ENCODE measurements around the gene KCNA2.

The KCNA2 gene

GRCh38 chr1:110565565-110565964 is 40.6 kb downstream of the KCNA2 start:
- no peak overlapping the region for H3K27ac ChIP-seq
- no peak overlapping the region for H2AFZ ChIP-seq
- H3K4me2 ChIP-seq (ENCODE audit: low read length), result no peak overlapping the region
- no peaks in the 10 kb centered on the region for H3K4me1 ChIP-seq
- H3K79me2 ChIP-seq, result no peaks in the 10 kb centered on the region
- H3K36me3 ChIP-seq (ENCODE audit: control insufficient read depth, insufficient read depth, low read length), result no peaks in the 10 kb centered on the region
- H3K9me3 ChIP-seq (ENCODE audit: control insufficient read depth, low read length), result no peaks in the 10 kb centered on the region
- no peak overlapping the region for H3K9ac ChIP-seq
- H3K27me3 ChIP-seq (ENCODE audit: control insufficient read depth, insufficient read depth, low read length), result no peaks in the 10 kb centered on the region
- TF ChIP-seq, protein P1, sequence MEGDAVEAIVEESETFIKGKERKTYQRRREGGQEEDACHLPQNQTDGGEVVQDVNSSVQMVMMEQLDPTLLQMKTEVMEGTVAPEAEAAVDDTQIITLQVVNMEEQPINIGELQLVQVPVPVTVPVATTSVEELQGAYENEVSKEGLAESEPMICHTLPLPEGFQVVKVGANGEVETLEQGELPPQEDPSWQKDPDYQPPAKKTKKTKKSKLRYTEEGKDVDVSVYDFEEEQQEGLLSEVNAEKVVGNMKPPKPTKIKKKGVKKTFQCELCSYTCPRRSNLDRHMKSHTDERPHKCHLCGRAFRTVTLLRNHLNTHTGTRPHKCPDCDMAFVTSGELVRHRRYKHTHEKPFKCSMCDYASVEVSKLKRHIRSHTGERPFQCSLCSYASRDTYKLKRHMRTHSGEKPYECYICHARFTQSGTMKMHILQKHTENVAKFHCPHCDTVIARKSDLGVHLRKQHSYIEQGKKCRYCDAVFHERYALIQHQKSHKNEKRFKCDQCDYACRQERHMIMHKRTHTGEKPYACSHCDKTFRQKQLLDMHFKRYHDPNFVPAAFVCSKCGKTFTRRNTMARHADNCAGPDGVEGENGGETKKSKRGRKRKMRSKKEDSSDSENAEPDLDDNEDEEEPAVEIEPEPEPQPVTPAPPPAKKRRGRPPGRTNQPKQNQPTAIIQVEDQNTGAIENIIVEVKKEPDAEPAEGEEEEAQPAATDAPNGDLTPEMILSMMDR (IDR thresholded peaks at IDR 0.05), result no peak
- no peak overlapping the region for H3K4me3 ChIP-seq (ENCODE audit: low read depth, low read length)

DNA sequence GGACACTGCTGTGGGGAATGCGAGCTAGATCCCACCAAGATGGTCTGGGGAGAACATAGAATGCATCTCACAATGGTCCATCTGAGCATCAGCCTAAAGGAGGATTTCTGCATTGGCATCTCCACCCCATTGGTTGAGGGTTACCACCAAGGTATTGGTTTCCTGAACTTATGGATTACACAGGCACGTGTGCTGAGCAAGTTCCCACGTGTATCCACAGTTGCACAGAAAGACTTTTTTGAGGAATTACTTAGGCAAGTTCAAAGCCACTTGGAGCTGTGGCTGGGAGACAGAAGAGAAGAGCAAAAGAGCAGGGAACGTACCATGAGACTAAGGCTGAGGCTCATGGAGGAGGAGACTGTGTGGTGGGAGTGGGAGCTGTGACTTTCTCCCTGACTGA is 43.1 kb downstream of the KCNA2 start:
- no peak overlapping the region for H2AFZ ChIP-seq
- no peaks in the 10 kb centered on the region for H3K9me3 ChIP-seq (ENCODE audit: control insufficient read depth, low read length)
- no peak overlapping the region for H3K27ac ChIP-seq
- H3K4me1 ChIP-seq, result no peaks in the 10 kb centered on the region
- H3K27me3 ChIP-seq (ENCODE audit: control insufficient read depth, insufficient read depth, low read length), result no peaks in the 10 kb centered on the region
- H3K9ac ChIP-seq, result no peak overlapping the region
- H3K36me3 ChIP-seq (ENCODE audit: control insufficient read depth, insufficient read depth, low read length), result no peaks in the 10 kb centered on the region
- H3K4me3 ChIP-seq (ENCODE audit: low read depth, low read length), result no peak overlapping the region
- TF ChIP-seq, protein P1 (IDR thresholded peaks at IDR 0.05), result no peak
- no peak overlapping the region for H3K4me2 ChIP-seq (ENCODE audit: low read length)
- H3K79me2 ChIP-seq, result no peaks in the 10 kb centered on the region

GRCh38 chr1:110561596-110561995 is 44.6 kb downstream of the KCNA2 start:
- no peak overlapping the region for H2AFZ ChIP-seq

GRCh38 chr1:110559157-110559556 is 47.0 kb downstream of the KCNA2 start:
- Histone ChIP-seq H2AFZ (no peak overlapping the region), H3K27me3 (ENCODE audit: control insufficient read depth, insufficient read depth, low read length) (no peaks in the 10 kb centered on the region), H3K36me3 (ENCODE audit: control insufficient read depth, insufficient read depth, low read length) (no peaks in the 10 kb centered on the region), H3K9ac (no peak overlapping the region), H3K4me1 (no peaks in the 10 kb centered on the region), H3K4me2 (ENCODE audit: low read length) (no peak overlapping the region), H3K27ac (no peak overlapping the region), H3K9me3 (ENCODE audit: control insufficient read depth, low read length) (no peaks in the 10 kb centered on the region), H3K4me3 (ENCODE audit: low read depth, low read length) (no peak overlapping the region), H3K79me2 (no peaks in the 10 kb centered on the region)
- TF ChIP-seq, protein P1 (IDR thresholded peaks at IDR 0.05), result no peak

More at GRCh38 chr1:110561596-110561995, 44.6 kb downstream of the KCNA2 start:
- Histone ChIP-seq H3K4me2 (ENCODE audit: low read length) (no peak overlapping the region), H3K4me1 (no peaks in the 10 kb centered on the region), H3K27me3 (ENCODE audit: control insufficient read depth, insufficient read depth, low read length) (no peaks in the 10 kb centered on the region), H3K27ac (no peak overlapping the region), H3K36me3 (ENCODE audit: control insufficient read depth, insufficient read depth, low read length) (no peaks in the 10 kb centered on the region), H3K4me3 (ENCODE audit: low read depth, low read length) (no peak overlapping the region), H3K79me2 (no peaks in the 10 kb centered on the region), H3K9me3 (ENCODE audit: control insufficient read depth, low read length) (no peaks in the 10 kb centered on the region), H3K9ac (no peak overlapping the region)
- TF ChIP-seq, protein P1 (IDR thresholded peaks at IDR 0.05), result no peak

DNA sequence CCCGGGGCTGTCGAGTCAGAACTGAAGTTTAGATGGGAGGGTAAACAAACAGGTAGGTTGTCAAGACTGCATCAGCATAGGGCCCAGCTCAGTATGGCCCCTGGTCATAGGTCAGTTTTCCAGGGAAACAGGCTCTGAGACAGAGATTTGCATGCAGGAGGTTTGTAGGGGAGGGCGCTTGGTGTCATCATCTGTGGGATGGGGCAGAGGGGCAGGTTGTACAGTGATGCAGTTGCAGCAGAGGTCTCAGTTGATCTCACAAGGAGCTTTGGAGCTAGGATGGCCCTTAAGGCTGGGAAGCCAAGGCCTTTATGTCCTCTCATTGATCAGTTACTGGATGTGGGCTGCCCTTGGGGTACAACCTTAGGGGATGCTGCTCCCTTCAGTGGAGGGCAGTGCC is 48.7 kb downstream of the KCNA2 start:
- Histone ChIP-seq H3K4me3 (ENCODE audit: low read depth, low read length) (no peak overlapping the region), H3K27ac (no peak overlapping the region), H3K36me3 (ENCODE audit: control insufficient read depth, insufficient read depth, low read length) (no peaks in the 10 kb centered on the region), H3K9me3 (ENCODE audit: control insufficient read depth, low read length) (no peaks in the 10 kb centered on the region), H3K4me2 (ENCODE audit: low read length) (no peak overlapping the region), H3K79me2 (no peaks in the 10 kb centered on the region), H3K4me1 (no peaks in the 10 kb centered on the region), H3K27me3 (ENCODE audit: control insufficient read depth, insufficient read depth, low read length) (no peaks in the 10 kb centered on the region), H3K9ac (no peak overlapping the region), H2AFZ (no peak overlapping the region)
- TF ChIP-seq, protein P1 (IDR thresholded peaks at IDR 0.05), result no peak
